ENCODE data around the gene PLCD1. TPM values are rescaled to one million over a fixed set of nuclear protein-coding genes. Genes with fewer than 3 reads are reported as not detected.

Gene PLCD1
- total and polyA plus RNA-seq, 2 of the 13 experiments (the other 11 are each of a cell fraction or from before 2014, with no cell fraction given), result 10.1 to 12.4 TPM

DNA sequence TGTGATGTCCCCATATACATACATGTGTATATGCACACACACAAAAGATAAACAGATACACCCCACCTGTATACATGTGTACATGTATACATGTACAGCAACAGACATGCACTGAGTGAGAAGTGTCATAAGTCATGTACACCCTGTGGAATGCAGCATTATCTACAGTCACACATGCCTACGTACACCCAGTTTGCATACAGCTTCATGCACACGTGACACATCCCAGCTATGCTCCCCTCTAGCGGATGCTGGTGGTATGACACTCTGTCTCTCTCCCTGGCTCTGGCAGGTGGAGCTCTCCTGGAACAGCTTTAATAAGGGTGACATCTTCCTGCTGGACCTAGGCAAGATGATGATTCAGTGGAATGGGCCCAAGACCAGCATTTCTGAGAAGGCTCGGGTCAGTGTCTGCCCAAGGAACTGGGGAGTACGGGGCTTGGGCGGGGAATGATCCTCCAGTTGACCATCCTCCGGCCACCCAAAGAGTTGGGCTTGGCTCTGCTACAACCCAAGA lies 32.6 kb downstream of the PLCD1 start (continued):
- TF ChIP-seq ZNF34 (CRISPR knock-in tag; IDR thresholded peaks at IDR 0.05; ENCODE audit: borderline replicate concordance) (no peak), TCF7L2 (IDR thresholded peaks at IDR 0.05; ENCODE audit: low read depth, low read length) (no peak), RARA (CRISPR knock-in tag; IDR thresholded peaks at IDR 0.05) (no peak), TBL1XR1 (IDR thresholded peaks at IDR 0.05; ENCODE audit: borderline replicate concordance, low read length, partially characterized antibody) (peak; percentile 45), MAF1 (CRISPR knock-in tag; IDR thresholded peaks at IDR 0.05; ENCODE audit: borderline replicate concordance) (no peak), ARID2 (CRISPR knock-in tag; IDR thresholded peaks at IDR 0.05; ENCODE audit: borderline replicate concordance) (no peak), ZSCAN31 (CRISPR knock-in tag; IDR thresholded peaks at IDR 0.05; ENCODE audit: low read depth) (no peak), MIER3 (CRISPR knock-in tag; IDR thresholded peaks at IDR 0.05; ENCODE audit: borderline replicate concordance) (0 out of 2 replicates have a peak, but pooled peaks have one; percentile 45), SALL1 (CRISPR knock-in tag; IDR thresholded peaks at IDR 0.05) (peak; percentile 27; the same call in 1 of the 2 replicates), TBX2 (CRISPR knock-in tag; IDR thresholded peaks at IDR 0.05; ENCODE audit: borderline replicate concordance) (peak; percentile 50; the same call in 1 of the 2 replicates), SNRNP70 (IDR thresholded peaks at IDR 0.05; ENCODE audit: low read depth, low read length) (no peak), SAP130 (CRISPR knock-in tag; IDR thresholded peaks at IDR 0.05; ENCODE audit: low read depth) (peak; percentile 44; the same call in 1 of the 2 replicates), ZNF496 (CRISPR knock-in tag; IDR thresholded peaks at IDR 0.05; ENCODE audit: insufficient replicate concordance) (no peak), HNRNPK (IDR thresholded peaks at IDR 0.05; ENCODE audit: low read depth, low read length, poor library complexity, severe bottlenecking) (no peak), RFXANK (CRISPR knock-in tag; IDR thresholded peaks at IDR 0.05) (no peak)
- TF ChIP-seq, protein P1, sequence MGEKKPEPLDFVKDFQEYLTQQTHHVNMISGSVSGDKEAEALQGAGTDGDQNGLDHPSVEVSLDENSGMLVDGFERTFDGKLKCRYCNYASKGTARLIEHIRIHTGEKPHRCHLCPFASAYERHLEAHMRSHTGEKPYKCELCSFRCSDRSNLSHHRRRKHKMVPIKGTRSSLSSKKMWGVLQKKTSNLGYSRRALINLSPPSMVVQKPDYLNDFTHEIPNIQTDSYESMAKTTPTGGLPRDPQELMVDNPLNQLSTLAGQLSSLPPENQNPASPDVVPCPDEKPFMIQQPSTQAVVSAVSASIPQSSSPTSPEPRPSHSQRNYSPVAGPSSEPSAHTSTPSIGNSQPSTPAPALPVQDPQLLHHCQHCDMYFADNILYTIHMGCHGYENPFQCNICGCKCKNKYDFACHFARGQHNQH (CRISPR knock-in tag; IDR thresholded peaks at IDR 0.05), result no peak
- TF ChIP-seq, protein P2, sequence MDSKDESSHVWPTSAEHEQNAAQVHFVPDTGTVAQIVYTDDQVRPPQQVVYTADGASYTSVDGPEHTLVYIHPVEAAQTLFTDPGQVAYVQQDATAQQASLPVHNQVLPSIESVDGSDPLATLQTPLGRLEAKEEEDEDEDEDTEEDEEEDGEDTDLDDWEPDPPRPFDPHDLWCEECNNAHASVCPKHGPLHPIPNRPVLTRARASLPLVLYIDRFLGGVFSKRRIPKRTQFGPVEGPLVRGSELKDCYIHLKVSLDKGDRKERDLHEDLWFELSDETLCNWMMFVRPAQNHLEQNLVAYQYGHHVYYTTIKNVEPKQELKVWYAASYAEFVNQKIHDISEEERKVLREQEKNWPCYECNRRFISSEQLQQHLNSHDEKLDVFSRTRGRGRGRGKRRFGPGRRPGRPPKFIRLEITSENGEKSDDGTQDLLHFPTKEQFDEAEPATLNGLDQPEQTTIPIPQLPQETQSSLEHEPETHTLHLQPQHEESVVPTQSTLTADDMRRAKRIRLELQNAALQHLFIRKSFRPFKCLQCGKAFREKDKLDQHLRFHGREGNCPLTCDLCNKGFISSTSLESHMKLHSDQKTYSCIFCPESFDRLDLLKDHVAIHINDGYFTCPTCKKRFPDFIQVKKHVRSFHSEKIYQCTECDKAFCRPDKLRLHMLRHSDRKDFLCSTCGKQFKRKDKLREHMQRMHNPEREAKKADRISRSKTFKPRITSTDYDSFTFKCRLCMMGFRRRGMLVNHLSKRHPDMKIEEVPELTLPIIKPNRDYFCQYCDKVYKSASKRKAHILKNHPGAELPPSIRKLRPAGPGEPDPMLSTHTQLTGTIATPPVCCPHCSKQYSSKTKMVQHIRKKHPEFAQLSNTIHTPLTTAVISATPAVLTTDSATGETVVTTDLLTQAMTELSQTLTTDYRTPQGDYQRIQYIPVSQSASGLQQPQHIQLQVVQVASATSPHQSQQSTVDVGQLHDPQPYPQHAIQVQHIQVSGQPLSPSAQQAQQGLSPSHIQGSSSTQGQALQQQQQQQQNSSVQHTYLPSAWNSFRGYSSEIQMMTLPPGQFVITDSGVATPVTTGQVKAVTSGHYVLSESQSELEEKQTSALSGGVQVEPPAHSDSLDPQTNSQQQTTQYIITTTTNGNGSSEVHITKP (CRISPR knock-in tag; IDR thresholded peaks at IDR 0.05; ENCODE audit: low read depth), result no peak
- TF ChIP-seq, protein P3, sequence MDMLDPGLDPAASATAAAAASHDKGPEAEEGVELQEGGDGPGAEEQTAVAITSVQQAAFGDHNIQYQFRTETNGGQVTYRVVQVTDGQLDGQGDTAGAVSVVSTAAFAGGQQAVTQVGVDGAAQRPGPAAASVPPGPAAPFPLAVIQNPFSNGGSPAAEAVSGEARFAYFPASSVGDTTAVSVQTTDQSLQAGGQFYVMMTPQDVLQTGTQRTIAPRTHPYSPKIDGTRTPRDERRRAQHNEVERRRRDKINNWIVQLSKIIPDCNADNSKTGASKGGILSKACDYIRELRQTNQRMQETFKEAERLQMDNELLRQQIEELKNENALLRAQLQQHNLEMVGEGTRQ (IDR thresholded peaks at IDR 0.05; ENCODE audit: low read depth, low read length), result peak; percentile 96
- TF ChIP-seq, protein P3 (CRISPR knock-in tag; IDR thresholded peaks at IDR 0.05; ENCODE audit: borderline replicate concordance), result peak; percentile 94; the same call in 1 of the 2 replicates

Measured in HepG2 (cell line).